ENCODE results near the gene DISC1. TPM values are rescaled to one million over a fixed set of nuclear protein-coding genes. Genes with fewer than 3 reads are reported as not detected.

Gene DISC1
- total RNA-seq, 2 experiments from 2014 or later, result 9.8 to 11.2 TPM

- Mint-ChIP-seq H3K4me1 (peaks cover 9% of the 10 kb centered on the region), H3K9me3 (peaks cover 16% of the 10 kb centered on the region), H3K4me3 (no peak overlapping the region), H3K27me3 (no peaks in the 10 kb centered on the region), H3K27ac (no peak overlapping the region), H3K36me3 (peaks cover 17% of the 10 kb centered on the region)
- POLR2A ChIA-PET, result no interaction called here
- ATAC-seq (ENCODE audit: low read depth), result no peak
- DNase-seq, result no peak
Observed at GRCh38 chr1:231670755-231671154, 44.2 kb downstream of the DISC1 start.

DNA sequence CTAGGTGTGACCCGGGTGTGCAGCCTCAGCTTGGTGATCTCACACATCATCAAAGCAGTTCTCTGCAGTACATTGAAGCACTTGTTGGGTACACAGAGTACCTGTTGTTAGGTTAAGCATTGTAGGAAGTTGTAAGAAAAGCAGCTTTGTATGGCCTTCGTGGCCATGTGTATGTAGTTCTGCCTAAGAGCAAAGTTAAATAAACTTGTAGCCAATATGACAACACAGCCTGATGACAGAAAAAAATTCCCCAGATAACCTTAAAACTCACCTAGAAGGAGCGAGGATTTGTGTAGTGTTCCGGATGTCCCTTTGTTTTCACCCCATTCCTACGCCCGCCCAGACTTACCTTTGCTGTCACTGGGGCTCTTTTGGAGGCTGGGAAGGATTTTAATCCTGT is 48.0 kb downstream of the DISC1 start:
- Mint-ChIP-seq H3K4me3 (no peak overlapping the region), H3K4me1 (peaks cover 5% of the 10 kb centered on the region), H3K27ac (no peak overlapping the region), H3K27me3 (no peaks in the 10 kb centered on the region), H3K36me3 (peaks cover 12% of the 10 kb centered on the region), H3K9me3 (peaks cover 13% of the 10 kb centered on the region)
- no peak for ATAC-seq (ENCODE audit: low read depth)
- POLR2A ChIA-PET, result no interaction called here
- no peak for DNase-seq

GRCh38 chr1:231676487-231676886 is 49.9 kb downstream of the DISC1 start:
- H3K4me1 Mint-ChIP-seq, result peaks cover 10% of the 10 kb centered on the region
- no peak overlapping the region for H3K27ac Mint-ChIP-seq
- ATAC-seq (ENCODE audit: low read depth) (no peak), DNase-seq (no peak)
- no peaks in the 10 kb centered on the region for H3K27me3 Mint-ChIP-seq
- peaks cover 5% of the 10 kb centered on the region for H3K9me3 Mint-ChIP-seq
- peaks cover 6% of the 10 kb centered on the region for H3K36me3 Mint-ChIP-seq
- POLR2A ChIA-PET, result no interaction called here
- H3K4me3 Mint-ChIP-seq, result no peak overlapping the region

DNA sequence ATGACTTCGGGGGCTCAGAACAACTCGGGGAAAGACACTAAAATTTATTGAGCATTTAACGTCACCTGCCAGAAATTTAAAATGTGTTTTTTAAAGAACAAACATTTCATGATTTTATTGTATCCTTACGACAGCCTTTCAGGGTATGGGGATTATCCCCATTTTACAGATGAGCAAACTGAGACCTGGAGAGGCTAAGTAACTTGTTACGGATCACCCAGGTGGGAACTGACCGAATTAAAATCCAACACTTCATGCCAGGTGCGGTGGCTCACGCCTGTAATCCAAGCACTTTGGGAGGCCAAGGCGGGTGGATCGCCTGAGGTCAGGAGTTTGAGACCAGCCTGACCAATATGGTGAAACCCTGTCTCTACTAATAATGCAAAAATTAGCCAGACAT is 50.9 kb downstream of the DISC1 start:
- DNase-seq (no peak), ATAC-seq (ENCODE audit: low read depth) (no peak)
- no peak overlapping the region for H3K4me3 Mint-ChIP-seq
- peaks cover 10% of the 10 kb centered on the region for H3K4me1 Mint-ChIP-seq
- H3K36me3 Mint-ChIP-seq, result peaks cover 6% of the 10 kb centered on the region
- H3K27me3 Mint-ChIP-seq, result no peaks in the 10 kb centered on the region
- no peak overlapping the region for H3K27ac Mint-ChIP-seq
- POLR2A ChIA-PET, result no interaction called here
- H3K9me3 Mint-ChIP-seq, result peaks cover 2% of the 10 kb centered on the region

GRCh38 chr1:231678011-231678432 is 51.4 kb downstream of the DISC1 start:
- Mint-ChIP-seq H3K27me3 (no peaks in the 10 kb centered on the region), H3K4me3 (no peak overlapping the region), H3K36me3 (peaks cover 6% of the 10 kb centered on the region), H3K4me1 (peaks cover 10% of the 10 kb centered on the region), H3K27ac (no peak overlapping the region), H3K9me3 (peaks cover 1% of the 10 kb centered on the region)
- DNase-seq (no peak), ATAC-seq (ENCODE audit: low read depth) (no peak)
- POLR2A ChIA-PET, result no interaction called here

- POLR2A ChIA-PET, result no interaction called here
- Mint-ChIP-seq H3K4me1 (peaks cover 10% of the 10 kb centered on the region), H3K36me3 (peaks cover 9% of the 10 kb centered on the region), H3K27ac (no peak overlapping the region), H3K9me3 (peaks cover under 1% of the 10 kb centered on the region), H3K4me3 (no peak overlapping the region), H3K27me3 (no peaks in the 10 kb centered on the region)
- no peak for ATAC-seq (ENCODE audit: low read depth)
- no peak for DNase-seq
Observed at GRCh38 chr1:231679109-231679508, 52.5 kb downstream of the DISC1 start.

DNA sequence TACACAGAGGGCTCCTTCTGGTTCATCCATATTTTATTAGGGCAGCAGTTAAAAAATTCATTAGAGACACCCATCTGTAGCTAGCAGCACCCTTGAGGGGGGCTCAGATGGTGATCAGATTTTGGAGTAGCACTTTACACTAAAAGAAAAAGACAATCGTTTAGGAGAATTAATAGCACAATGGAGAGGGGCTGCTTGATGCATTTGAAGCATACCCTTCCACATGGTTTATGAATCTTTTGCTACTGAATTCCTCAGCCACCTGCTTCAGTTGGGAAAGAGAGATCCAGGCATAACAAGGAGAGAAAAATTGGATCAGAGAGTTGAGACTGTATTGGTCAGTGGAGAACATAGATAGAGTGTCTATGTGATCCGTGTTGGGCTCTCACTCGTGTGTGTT is 54.4 kb downstream of the DISC1 start:
- Mint-ChIP-seq H3K27ac (no peak overlapping the region), H3K4me3 (no peak overlapping the region), H3K36me3 (peaks cover 6% of the 10 kb centered on the region), H3K9me3 (no peaks in the 10 kb centered on the region), H3K4me1 (peaks cover 5% of the 10 kb centered on the region), H3K27me3 (no peaks in the 10 kb centered on the region)
- DNase-seq (no peak), ATAC-seq (ENCODE audit: low read depth) (no peak)
- POLR2A ChIA-PET, result no interaction called here

DNA sequence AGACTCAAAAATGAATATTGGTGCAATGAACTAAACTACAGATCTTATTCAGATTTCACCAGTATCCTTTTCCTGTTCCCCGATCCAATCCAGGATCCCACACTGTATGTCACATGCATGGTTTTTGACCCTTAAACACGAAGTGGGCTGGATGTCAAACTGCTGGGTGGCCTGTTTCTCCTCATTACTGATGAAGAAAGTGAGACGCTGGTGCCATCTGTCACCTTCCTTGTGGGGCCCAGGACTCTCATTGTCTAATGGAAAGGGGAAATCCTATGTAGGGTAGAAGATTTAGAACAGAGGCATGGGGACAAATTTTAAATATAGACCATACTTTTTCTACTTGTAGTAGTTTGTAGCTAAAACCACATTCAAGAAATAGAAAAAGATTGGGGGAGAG is 56.2 kb downstream of the DISC1 start:
- H3K4me1 Mint-ChIP-seq, result peaks cover 5% of the 10 kb centered on the region
- peaks cover 10% of the 10 kb centered on the region for H3K36me3 Mint-ChIP-seq
- H3K9me3 Mint-ChIP-seq, result peaks cover 7% of the 10 kb centered on the region
- POLR2A ChIA-PET, result no interaction called here
- H3K4me3 Mint-ChIP-seq, result no peak overlapping the region
- ATAC-seq (ENCODE audit: low read depth) (no peak), DNase-seq (no peak)
- H3K27ac Mint-ChIP-seq, result no peak overlapping the region
- no peaks in the 10 kb centered on the region for H3K27me3 Mint-ChIP-seq

GRCh38 chr1:231683439-231684165 is 57.0 kb downstream of the DISC1 start:
- ATAC-seq (ENCODE audit: low read depth), result no peak
- peaks cover 10% of the 10 kb centered on the region for H3K36me3 Mint-ChIP-seq
- peaks cover 5% of the 10 kb centered on the region for H3K4me1 Mint-ChIP-seq
- H3K9me3 Mint-ChIP-seq, result peaks cover 7% of the 10 kb centered on the region
- no peak overlapping the region for H3K27ac Mint-ChIP-seq
- H3K27me3 Mint-ChIP-seq, result no peaks in the 10 kb centered on the region
- POLR2A ChIA-PET, result interaction anchor here (0.7 kb wide), 1 partner anchor 478 kb away, joined by 3 read pairs; no protein-coding TSS in a partner anchor
- no peak overlapping the region for H3K4me3 Mint-ChIP-seq
- DNase-seq, result no peak

DNA sequence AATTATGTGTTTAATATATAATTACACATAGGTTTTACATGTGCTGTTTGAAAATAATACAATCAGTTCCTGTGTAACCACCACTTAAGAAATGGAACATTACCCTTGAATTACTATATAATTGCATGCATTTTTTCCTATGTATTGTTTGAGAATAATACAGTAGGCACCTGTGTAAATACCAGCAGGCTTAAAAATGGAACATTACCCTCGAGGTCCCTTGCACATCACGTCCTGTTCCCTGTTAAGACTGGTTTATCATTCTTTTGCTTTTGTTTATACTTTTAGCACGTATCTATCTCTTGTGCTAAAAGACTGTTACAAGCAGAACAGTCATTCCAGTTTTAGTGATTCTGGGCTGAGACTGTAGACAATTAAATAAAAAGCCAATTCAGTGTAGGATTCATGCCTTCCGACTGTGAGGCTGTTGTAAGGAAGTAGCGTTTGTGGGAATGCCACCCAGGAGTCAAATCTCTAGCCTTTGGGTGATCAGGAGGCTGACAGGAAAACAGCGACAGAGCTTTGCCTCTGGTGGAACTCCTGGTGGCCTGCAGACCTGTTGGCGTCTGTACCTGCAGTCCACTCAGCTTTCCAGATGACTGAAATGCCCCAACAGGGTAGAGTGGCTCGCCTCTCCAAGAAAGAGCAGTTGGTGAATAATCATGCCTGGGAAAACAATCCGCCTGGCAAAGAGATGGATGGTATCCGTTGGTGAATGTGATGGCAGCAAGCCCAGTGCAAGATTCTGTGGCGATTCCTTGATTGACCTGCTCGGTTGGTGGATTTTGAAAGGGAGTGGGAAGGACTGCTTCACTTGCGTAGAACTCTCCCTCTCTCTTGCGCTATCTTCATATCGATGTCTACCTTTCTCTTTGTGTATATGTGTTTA is 58.0 kb downstream of the DISC1 start:
- ATAC-seq (ENCODE audit: low read depth) (no peak), DNase-seq (no peak)
- Mint-ChIP-seq H3K9me3 (peaks cover 10% of the 10 kb centered on the region), H3K4me1 (peaks cover 5% of the 10 kb centered on the region), H3K27ac (no peak overlapping the region), H3K36me3 (peaks cover 10% of the 10 kb centered on the region), H3K4me3 (no peak overlapping the region), H3K27me3 (no peaks in the 10 kb centered on the region)
- POLR2A ChIA-PET, result no interaction called here

- DNase-seq (no peak), ATAC-seq (ENCODE audit: low read depth) (no peak)
- H3K4me3 Mint-ChIP-seq, result no peak overlapping the region
- no peak overlapping the region for H3K27ac Mint-ChIP-seq
- no peaks in the 10 kb centered on the region for H3K27me3 Mint-ChIP-seq
- peaks cover under 1% of the 10 kb centered on the region for H3K4me1 Mint-ChIP-seq
- H3K36me3 Mint-ChIP-seq, result peaks cover 10% of the 10 kb centered on the region
- peaks cover 10% of the 10 kb centered on the region for H3K9me3 Mint-ChIP-seq
- POLR2A ChIA-PET, result no interaction called here
Observed at GRCh38 chr1:231686384-231686783, 59.8 kb downstream of the DISC1 start.

DNA sequence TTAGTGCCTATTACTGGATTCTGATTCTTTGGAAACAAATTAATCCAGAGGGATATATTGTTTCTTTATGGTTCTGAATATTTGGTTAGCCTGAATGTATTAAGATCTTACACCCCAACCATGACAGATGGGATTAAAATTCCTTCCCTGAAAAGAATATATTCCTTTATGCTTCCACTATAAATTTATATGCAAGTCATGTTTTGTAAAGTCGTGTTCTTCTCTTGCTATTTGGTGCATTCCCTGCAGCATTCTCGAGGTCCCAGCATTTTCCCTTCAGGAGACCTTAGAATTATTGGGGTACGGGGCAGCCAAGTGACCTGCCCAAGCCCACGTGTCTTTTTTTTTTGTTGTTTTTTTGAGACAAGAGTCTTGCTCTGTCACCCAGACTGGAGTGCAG is 62.4 kb downstream of the DISC1 start:
- H3K27me3 Mint-ChIP-seq, result no peaks in the 10 kb centered on the region
- POLR2A ChIA-PET, result no interaction called here
- H3K27ac Mint-ChIP-seq, result no peak overlapping the region
- peaks cover 10% of the 10 kb centered on the region for H3K9me3 Mint-ChIP-seq
- no peaks in the 10 kb centered on the region for H3K4me1 Mint-ChIP-seq
- no peak overlapping the region for H3K4me3 Mint-ChIP-seq
- ATAC-seq (ENCODE audit: low read depth), result no peak
- no peak for DNase-seq
- H3K36me3 Mint-ChIP-seq, result peaks cover 6% of the 10 kb centered on the region

DNA sequence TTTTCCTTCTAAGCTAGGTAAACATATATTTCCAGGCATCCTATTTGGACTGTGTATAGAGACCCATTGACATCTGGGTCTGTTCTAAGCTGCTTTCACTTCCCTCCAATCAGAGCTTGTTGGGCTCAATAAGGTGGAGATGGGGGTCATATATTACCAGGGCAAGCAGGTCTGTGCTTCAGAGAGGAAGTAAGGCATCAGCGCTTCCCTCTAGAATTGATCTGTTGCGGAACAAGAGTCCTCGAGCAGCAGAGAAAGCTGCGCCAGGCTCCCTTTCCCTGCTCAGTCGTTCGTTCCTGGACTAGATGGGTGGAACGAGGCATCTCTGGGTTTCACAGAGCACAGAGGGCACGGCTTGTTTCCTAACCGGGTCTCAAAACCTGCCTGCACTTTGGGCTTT is 63.5 kb downstream of the DISC1 start:
- POLR2A ChIA-PET, result no interaction called here
- ATAC-seq (ENCODE audit: low read depth), result no peak
- Mint-ChIP-seq H3K4me1 (peaks cover 3% of the 10 kb centered on the region), H3K36me3 (peaks cover 6% of the 10 kb centered on the region), H3K27ac (no peak overlapping the region), H3K9me3 (peaks cover 10% of the 10 kb centered on the region), H3K27me3 (no peaks in the 10 kb centered on the region), H3K4me3 (no peak overlapping the region)
- DNase-seq, result no peak
